NOMO-1 (cell line): ENCODE results near the gene RNF214.
"Not testable (repeated sequence)": the region's sequence is repeated elsewhere in the genome, so short reads cannot be mapped to it uniquely, and the experiment has no call there.

Source experiments
- DNase-seq, 2 experiments: peaks; one replicate each; lab custom pipeline; 2025; ENCODE audit not compliant: unreplicated experiment in 2 of 2; lab: John Stamatoyannopoulos, UW

Gene RNF214

GRCh38 chr11:117197516-117198456 is 34.7 kb upstream of the RNF214 start:
- DNase-seq: no peak

DNA sequence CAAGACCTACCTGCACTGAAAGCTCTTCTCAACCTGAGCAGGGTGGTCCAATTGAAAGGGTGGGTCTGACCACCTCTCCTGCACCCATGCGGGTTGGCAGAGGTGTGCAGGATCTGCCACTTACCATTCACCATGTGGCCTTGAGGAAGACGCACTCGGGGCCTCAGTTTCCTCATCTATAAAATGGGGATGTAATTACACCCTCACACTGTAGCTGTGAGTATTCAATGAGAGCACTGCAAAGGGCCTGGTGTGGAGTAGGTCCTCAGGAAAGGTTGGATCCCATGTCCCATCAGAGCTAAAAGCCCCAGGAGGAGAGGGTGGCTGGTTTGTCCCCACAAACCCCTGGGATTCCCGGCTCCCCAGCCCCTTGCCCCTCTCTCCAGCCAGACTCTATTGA is 33.9 kb upstream of the RNF214 start:
- no peak for DNase-seq

- DNase-seq: no peak
Measured at GRCh38 chr11:117199053-117199915, 33.2 kb upstream of the RNF214 start, which contains the start of gene TAGLN. TSS of gene TAGLN (plus strand) at chr11:117199370. CDS start at chr11:117203014, 3,644 bp downstream.

- no peak for DNase-seq
Measured at GRCh38 chr11:117199916-117200812, 32.3 kb upstream of the RNF214 start.

GRCh38 chr11:117200813-117201657 is 31.4 kb upstream of the RNF214 start:
- no peak for DNase-seq

GRCh38 chr11:117201658-117202305 is 30.7 kb upstream of the RNF214 start:
- DNase-seq: no peak

- DNase-seq: no peak
Measured at GRCh38 chr11:117202386-117203068, 29.9 kb upstream of the RNF214 start.

GRCh38 chr11:117203069-117203407 is 29.4 kb upstream of the RNF214 start:
- DNase-seq: no peak

GRCh38 chr11:117204283-117205080 is 28.0 kb upstream of the RNF214 start:
- DNase-seq: no peak

DNA sequence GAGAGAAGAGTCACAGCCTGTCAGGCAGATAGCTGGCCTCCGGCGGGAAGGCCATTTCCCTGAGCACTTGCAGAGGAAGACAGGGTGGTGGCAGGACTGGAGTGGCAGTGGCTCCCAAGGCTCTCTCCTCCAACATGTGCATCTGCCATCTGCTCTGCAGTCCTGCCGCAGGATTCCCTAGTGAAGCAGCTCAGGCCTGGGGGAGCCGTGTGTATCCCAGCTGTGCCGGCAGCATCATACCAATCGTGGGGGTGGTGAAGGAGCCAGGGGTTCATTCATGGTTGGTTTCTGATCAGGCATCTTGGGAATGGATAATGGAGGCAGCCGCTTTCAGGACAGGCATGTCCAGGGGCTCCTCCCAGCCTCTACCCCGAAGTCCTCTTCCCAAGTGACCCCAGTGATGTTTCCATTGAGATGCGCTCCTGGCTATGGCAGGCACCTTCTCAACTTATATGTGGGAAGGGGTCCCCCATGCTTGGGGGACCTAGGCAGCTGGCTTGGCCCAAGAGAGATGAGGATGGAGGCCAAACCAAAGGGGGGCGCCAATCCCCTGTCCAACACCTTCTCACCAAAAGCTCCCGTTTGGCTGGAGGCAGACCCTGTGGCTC is 27.2 kb upstream of the RNF214 start:
- no peak for DNase-seq

DNA sequence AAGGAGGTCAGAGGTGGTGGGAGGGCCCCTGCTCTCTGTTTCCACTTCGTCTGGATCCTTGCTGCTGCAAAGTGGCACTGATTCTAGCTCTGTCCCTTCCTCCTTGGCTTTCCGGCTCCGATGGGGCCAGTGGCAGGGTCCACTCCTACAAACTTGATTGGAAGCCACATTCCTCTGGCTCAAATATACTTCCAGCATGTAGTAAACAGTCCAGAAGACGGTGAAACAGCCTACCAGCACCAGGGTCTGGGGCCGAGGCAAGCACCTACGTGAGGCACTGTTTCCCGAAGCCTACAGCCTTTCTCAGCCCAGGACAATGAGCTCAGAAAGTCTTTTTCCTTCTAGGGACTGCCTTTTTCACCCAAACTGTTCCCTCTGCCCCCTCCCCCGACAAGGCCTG is 26.4 kb upstream of the RNF214 start:
- not testable (repeated sequence) for DNase-seq

GRCh38 chr11:117206859-117207258 is 25.6 kb upstream of the RNF214 start:
- DNase-seq: not testable (repeated sequence)

DNA sequence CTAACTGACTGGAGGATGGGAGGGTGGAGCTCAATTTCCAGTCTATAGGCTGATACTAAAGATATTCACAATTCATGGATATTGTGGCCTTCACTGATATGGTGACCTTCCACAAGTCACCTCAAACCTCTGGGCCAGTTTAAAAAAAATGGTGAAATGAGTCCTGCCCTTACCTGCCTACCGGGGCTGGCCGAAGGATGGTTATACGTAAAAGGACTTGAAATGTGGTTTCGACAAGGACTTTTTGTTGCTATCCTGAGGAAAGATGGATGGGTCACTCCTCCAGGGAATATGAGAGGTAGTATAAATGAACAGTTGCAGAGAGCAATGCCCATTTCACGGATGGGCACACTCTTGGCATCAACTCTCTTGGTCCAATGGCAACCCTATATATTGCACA is 25.0 kb upstream of the RNF214 start:
- DNase-seq: not testable (repeated sequence)

DNA sequence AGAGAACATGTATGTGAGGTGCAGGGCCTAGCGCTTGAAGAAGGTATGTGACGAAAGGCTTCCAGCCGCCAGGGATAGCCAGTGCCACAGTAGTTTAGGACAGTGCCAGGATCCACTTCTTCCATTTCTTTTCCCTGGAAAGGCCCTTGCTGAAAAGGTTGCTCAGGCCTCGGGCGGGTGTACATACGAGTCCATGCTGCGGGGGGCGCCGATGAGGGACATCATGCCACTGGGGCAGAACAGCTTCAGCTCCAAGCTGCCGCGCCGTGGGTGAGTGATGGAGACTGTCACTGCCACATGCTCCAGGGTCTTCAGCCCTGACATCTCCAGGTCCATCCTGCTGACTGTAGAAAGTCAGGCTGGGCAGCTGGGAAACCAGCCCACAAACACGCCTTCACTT is 23.8 kb upstream of the RNF214 start:
- not testable (repeated sequence) for DNase-seq

GRCh38 chr11:117209351-117210125 is 22.9 kb upstream of the RNF214 start:
- not testable (repeated sequence) for DNase-seq

DNA sequence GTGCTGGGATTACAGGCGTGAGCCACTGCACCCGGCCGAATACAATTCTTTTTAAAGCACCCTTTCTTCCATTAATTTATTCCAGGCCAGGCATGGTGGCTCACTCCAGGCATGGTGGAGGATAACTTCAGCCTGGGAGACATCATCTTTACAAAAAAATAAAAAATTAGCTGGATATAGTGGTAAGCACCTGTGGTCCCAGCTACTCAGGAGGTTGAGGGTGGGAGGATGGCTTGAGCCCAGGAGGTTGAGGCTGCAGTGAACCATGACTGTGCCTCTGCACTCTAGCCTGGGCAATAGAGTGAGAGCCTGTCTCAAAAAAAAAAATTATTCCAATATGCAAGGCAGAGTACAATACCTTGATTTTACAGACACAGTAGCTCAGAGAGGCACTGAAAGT is 21.9 kb upstream of the RNF214 start:
- DNase-seq: no peak
